Neutrophil (primary cell): ENCODE data around the gene RILP.

ENCODE experiments used
- H3K27ac ChIP-seq: fragments of 200-600 bp; sonication (generic); 2 replicates; pipeline ENCODE4 v1.5.1; 2016; ENCODE audit warnings: mild to moderate bottlenecking, moderate library complexity
- H3K27me3 ChIP-seq: fragments of 200-600 bp; sonication (generic); 2 replicates; pipeline ENCODE4 v1.6.0; 2016; ENCODE audit warnings: mild to moderate bottlenecking
- H3K36me3 ChIP-seq: fragments of 200-600 bp; sonication (generic); 2 replicates; pipeline ENCODE4 v1.5.1; 2017
- H3K4me1 ChIP-seq, 2 experiments: fragments of 200-600 bp in 1 of 2; sonication (generic) in 1 of 2; 1 replicate in 1 of 2; 2 replicates in 1 of 2; pipeline versions ENCODE4 v1.5.1 to v1.6.1; 2013 to 2016; ENCODE audit warnings: low read depth in 1 of 2, low read length in 1 of 2, mild to moderate bottlenecking in 1 of 2, moderate library complexity in 1 of 2; ENCODE audit not compliant: control insufficient read depth in 1 of 2, insufficient read depth in 1 of 2
- H3K4me3 ChIP-seq, 2 experiments: fragments of 200-600 bp in 1 of 2; sonication (generic) in 1 of 2; 1 replicate in 1 of 2; 2 replicates in 1 of 2; pipeline ENCODE4 v1.5.1; 2013 to 2016; ENCODE audit warnings: low read depth in 1 of 2, low read length in 1 of 2, mild to moderate bottlenecking in 1 of 2, moderate library complexity in 1 of 2
- H3K9me3 ChIP-seq: fragments of 200-600 bp; sonication (generic); 2 replicates; pipeline ENCODE4 v1.5.1; 2016
- CTCF ChIP-seq: fragments of 200-600 bp; sonication (generic); IDR thresholded peaks from 2 replicates; pipeline ENCODE4 v1.5.1; 2016; ENCODE audit warnings: antibody characterized with exemption

The RILP gene

DNA sequence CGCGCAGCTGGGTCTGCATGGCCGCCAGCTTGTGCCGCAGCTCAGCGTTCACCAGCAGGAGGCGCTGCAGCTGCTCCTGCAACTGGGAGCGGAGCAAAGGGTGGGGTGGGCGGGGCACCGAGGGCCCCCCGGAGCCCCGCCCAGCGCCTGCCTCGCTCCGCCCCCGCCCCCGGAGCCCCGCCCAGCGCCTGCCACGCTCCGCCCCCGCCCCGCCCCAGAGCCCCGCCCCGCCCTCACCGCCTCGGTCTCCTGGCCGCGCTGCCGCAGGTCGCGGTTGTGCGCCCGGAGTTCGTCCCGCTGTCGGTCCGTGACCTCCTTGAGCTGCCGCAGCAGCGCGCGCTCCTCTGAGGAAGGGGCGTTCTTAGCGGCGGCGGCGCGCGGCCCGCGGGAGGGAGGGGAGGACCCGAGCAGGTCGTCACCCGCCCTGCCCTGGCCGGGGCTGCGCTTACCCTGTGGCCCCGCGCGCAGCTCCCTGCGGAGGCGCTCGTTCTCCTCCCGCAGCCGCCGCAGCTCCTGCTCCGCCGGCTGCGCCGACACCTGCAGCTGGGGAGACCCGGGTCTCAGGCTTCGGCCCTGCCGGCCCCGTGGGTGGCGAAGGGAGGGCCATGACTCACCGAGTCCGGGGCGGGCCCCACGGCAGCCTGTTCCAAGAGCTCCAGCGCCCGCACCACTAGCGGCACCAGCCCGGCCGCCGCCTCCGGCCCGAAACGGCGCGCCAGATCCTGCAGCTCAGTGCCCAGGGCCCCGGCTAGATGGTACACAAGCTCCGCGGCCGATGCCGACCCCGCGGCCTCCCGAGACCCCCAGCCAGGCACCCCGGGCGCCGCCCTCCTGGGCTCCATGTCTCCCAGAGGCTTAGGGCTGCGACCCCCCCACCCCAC lies 463 bp downstream of the RILP start:
- Histone ChIP-seq H3K36me3 (peaks cover 47% of the 10 kb centered on the region), H3K27ac (peak overlapping the region; percentile 94), H3K9me3 (no peaks in the 10 kb centered on the region), H3K4me1 (peaks cover 46 to 51% of the 10 kb centered on the region in 2 experiments), H3K4me3 (peak overlapping the region; percentile 69 to 94), H3K27me3 (peaks cover 20% of the 10 kb centered on the region)
- peak; percentile 99 for TF ChIP-seq CTCF

- H3K27ac ChIP-seq, result peak overlapping the region; percentile 94
- H3K4me1 ChIP-seq, result peaks cover 54 to 60% of the 10 kb centered on the region in 2 experiments
- H3K27me3 ChIP-seq, result peaks cover 28% of the 10 kb centered on the region
- no peaks in the 10 kb centered on the region for H3K9me3 ChIP-seq
- TF ChIP-seq CTCF, result no peak
- H3K36me3 ChIP-seq, result peaks cover 39% of the 10 kb centered on the region
- H3K4me3 ChIP-seq, result peak overlapping the region; percentile 68 to 94
These were observed 1.3 kb downstream of the RILP start for GRCh38 chr17:1648173-1648962.

GRCh38 chr17:1647802-1648171 lies 1.9 kb downstream of the RILP start:
- Histone ChIP-seq H3K27ac (peak overlapping the region; percentile 94), H3K36me3 (peaks cover 33% of the 10 kb centered on the region), H3K4me1 (peaks cover 54 to 61% of the 10 kb centered on the region in 2 experiments), H3K9me3 (no peaks in the 10 kb centered on the region), H3K4me3 (peak overlapping the region; percentile 68 to 94), H3K27me3 (peaks cover 31% of the 10 kb centered on the region)
- TF ChIP-seq CTCF, result no peak

- Histone ChIP-seq H3K27ac (peak overlapping the region; percentile 92), H3K4me3 (peak overlapping the region; percentile 62 to 65), H3K4me1 (peaks cover 54 to 61% of the 10 kb centered on the region in 2 experiments), H3K36me3 (peaks cover 19% of the 10 kb centered on the region), H3K27me3 (peaks cover 36% of the 10 kb centered on the region), H3K9me3 (no peaks in the 10 kb centered on the region)
- TF ChIP-seq CTCF, result no peak
These were observed 3.3 kb downstream of the RILP start for GRCh38 chr17:1646199-1646875.
